Stimulated activated CD4-positive, alpha-beta T cell treated with anti-CD3 and anti-CD28 coated beads, Interleukin-2, amount 100 ng/mL, for 48 hours (primary cell): ENCODE results near the gene ZNF32.
A peak's percentile ranks its signal among the peaks of the same experiment; 100 is the strongest.

ENCODE experiments used
- DNase-seq, 2 donors: peaks; one replicate each; pipeline ENCODE4 v3.0.0-alpha.2; 2020

Gene ZNF32, protein sequence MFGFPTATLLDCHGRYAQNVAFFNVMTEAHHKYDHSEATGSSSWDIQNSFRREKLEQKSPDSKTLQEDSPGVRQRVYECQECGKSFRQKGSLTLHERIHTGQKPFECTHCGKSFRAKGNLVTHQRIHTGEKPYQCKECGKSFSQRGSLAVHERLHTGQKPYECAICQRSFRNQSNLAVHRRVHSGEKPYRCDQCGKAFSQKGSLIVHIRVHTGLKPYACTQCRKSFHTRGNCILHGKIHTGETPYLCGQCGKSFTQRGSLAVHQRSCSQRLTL

DNA sequence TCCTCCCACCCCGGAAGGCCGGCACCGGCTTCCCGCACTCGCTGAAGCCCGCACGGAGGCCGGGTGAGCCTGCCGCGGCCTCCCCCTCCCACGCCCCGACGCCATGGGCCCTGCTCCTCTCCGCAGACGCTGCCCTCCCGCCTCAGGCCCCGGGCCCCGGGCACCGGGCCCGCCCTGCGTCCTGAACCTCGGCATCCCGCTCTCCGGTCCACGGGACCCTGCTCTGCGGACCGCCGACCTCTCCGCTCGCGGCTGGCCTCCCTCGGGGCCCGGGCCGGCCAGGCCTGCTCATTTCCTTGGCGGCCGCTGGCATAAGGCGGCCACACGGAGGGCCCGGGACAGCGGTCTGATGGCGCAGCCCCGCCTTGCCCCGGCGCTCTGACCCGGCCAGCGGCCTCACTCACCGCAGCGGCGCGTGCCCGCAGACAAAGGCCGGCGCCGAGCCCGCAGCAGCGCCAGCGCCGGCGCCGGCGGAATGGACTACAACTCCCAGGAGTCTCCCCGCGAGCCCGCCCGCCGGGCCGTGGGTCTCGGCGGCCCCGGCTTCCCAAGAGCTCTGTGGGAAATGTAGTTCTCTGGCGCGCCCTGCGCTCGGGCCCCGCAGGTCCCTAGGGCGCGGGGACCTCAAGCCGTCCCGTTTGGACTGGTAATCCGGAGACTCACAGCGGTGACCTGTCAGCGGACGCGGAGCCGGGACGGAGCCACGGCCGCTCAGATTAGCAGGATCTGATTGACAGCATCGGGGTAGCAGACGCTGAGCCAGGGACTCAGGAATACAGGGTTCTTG, at the start of gene ZNF32:
ZNF32 (minus strand) TSS at position 484 of the 787 bp plus-strand sequence. CDS start 2,748 bp downstream, outside the sequence.
- DNase-seq, result peak; percentile 65 to 76

DNA sequence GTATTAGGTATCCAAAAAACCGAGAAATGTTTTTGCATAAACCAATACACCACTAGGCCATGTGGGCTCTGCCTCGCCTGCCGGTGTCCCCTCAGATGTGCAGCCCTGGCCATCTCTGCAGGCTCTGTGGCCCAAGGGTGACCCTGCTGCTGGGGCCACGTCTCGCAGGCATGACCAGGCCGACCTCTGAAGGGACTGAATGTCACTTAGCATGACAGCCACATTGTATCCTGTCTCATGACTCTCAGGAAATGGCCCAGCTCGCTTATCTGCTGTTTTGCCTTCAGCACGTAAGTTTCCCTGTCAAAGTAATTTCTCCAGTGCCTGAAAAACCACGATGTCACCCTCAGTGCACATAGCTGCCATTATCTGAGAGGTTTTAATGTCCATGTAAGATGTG, 49.5 kb upstream of the ZNF32 start:
- DNase-seq, result no peak

DNA sequence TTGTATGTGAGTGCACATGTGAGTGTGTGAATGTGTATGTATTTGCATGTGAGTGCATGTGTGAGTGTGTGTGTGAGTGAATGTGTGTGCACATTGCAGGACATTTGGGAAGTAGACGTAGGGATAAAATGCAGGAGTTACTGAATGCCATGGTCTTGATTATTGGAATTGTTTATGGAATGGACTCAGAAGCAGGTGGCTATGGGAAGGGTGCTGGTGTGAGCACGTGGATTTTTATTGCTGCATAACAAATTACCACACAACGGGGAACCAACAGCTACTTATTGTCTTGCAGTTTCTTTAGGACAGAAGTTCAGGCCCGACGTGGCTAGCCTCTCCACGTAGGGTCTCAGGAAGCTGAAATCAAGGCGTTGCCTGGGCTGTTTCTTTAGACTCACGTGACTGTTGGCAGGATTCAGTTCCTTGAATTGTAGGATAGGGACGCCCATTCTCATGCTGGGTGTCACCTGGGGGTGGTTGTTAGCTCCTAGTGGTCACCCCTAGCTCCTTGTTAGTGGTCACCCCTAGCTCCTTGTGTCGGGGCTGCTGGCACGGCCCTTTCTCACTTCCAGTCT, 48.3 kb upstream of the ZNF32 start:
- no peak for DNase-seq

DNA sequence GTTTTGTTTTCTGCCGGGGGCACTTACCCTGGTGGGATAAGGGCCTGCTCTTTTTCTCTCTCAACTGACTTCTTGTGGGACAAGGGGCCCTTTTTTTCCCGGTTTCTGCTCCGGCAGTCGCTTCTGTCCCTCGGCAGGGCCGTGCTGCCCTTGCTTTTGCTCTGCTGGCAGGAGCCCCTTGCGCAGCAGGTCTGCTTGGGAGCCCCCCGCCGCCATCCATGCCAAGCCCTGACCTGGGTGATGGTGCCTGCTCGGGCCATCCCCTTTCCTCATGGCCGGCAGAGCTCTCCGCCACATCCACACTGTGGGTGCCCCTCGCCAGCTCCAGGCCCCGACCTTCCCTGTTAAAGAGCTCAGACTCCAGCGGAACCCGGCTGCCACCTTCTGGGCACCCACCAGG, 47.0 kb upstream of the ZNF32 start:
- no peak for DNase-seq

DNA sequence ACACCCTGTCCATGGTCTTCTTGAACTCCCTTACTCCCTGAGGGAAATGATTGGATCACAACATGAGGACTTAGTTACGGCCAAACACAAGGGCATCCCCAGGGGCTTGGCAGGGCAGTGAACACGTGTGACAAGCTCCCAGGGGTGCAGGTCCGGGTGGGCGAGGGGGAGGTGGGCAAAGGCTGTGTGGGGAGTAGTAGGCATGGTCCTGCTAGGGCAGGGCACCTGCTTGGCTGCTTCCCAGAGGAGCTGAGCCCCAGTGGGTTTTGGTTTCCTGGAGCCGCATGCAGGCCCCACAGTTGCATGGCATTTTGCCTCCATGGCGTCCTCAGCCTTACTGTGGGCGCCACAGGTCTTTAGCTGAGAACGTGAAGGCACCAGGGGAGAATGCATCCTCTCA, 46.6 kb upstream of the ZNF32 start:
- DNase-seq, result no peak

DNA sequence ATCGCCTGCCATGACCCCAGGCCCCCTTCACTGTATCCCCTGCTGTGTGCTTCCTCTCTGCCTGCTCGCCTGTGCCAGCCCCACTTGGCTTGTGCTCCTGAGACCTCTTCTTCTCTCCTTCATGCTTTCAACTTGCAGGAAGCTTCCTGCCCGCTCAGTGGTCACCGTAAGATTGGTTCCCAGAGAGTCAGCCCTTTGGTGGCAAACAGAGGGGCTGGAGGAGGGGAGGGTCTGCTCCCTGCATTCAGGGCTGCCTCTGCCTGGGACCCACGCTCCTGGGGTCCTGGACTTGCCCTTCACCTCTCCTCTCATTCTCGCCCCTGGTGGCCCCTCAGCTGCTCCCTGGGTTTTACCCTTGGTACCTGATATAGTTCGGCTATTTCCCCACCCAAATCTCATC, 45.8 kb upstream of the ZNF32 start:
- DNase-seq, result no peak

DNA sequence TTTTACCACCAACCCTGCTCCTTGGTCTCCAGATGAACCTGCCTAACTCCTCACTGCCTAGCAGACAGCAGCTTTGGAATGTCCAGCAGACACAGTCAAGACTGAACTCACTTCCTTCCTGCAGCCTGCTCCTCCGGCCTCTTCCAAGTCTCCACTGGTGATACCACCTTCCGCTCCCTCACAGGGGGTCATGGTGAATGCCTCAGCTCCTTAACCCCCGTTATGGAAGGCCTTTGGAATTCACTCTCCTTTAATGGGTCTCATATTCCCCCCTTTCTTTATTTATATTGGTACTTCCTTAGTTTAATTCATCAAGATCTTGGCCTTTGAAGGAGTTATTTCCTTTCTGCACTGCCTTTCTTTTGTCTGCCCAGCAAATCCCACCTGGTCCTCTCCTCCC, 44.9 kb upstream of the ZNF32 start:
- DNase-seq, result no peak

DNA sequence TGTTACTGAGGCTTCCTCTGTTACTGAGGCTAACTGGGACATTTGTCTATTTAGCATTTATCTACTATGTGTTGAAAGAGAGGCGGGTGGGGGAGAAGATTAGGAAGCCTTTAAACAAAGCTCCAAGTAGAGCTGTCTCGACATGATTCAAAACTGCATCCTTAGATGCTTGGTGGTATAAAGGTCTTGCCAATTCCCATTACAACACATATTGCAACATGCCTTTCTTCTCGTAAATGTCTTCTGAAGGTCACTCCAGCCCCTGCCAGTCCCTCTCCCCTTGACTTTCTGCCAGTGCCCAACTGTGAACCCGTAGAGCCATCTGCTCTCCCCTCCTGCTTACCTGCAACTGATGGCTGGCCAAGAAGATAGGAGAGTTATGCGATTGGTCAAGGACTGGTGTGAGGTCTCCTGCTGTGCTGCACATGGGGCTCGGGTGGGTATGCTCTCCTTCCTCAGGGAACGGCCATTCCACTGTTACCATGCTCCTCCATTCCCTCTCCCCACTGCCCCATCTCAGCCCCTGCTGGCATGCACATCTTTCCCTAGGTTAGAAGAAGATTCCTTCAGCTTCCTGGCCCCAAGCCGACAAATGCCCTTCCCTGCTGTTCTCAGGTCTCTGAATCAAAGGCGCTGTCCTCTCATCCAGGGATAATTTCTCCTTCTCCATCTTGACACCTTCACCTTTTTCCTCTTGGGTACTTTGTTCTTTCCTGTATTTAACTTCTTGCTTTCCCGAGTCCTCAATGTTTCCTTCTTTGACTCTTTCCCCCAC, 43.6 kb upstream of the ZNF32 start:
- DNase-seq, result no peak

DNA sequence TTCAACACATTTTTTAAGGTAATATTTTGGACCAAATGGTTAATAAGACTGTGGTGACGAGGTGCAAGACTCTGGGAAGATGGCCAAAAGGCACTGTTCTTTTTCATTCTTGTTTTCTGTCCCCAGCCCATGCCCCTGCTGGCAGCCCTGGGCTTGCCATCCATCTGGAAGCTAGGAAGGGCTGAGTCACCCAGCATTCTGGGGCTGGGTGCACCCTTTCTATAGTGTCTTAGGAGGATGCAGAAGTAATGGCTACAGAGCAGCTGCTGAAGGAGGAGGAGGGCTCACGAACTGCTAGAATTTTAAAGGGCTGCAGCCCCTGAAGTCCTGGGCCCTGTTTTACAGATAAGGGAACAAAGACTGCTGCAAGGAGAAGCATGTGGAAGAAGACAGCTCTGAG, 42.8 kb upstream of the ZNF32 start:
- DNase-seq, result no peak

DNA sequence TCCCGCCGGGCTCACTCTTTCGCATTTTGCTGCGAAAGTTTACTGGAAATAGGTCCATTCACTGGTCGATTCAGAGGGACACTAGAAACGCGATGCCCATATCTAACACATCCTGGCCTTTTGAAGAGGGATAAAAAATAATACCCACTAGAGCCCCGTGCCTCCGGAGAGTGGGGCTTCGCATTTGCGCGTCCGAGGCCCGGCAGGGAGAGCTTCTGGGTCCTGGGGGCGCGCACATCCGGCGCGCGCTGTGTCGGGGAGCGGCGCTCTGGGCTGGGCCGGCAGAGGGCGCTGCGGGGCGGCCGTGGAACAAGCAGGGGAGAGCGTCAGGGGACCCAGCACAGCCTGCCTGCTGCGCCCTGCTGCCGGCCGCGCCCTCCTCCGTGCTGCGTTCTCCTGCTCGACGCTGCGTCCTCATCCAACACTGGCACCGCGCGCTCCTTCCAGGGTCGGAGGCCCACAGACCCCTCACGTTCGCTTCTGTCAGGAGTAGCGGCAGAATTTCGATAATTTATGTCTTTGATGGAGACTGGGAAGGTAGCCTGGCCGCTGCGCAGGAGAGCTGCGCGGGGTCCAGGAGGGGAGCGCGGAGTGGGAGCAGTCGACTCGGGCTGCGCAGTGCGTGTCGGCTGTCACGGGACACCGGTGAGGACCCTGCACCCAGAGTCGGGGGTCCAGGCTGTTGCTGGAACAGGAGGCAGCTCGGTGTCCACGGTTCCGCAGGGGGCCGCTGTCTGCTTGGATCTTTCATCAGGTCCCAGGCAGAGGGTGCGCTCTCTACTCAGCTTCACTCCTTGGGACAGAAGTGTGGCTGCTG, 41.5 kb upstream of the ZNF32 start:
- peak; percentile 84 for DNase-seq

DNA sequence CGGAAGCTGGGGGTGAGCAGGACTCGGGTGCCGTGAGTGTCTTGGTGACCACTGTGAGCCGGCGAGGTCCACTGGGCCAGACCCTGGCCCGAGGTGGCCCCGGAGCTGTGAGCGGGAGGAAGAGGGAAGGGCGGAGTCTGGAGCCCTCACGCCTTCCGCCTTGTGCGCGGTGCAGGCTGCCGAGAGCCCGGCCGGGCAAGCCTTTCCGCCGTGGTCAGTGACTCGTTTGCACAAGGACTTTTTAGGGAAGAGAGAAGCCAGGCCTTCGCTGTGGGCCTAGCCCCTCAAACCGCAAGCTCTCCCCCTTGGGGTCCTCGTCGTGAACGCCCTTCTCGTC, 40.9 kb upstream of the ZNF32 start:
- peak; percentile 25 to 30 for DNase-seq

DNA sequence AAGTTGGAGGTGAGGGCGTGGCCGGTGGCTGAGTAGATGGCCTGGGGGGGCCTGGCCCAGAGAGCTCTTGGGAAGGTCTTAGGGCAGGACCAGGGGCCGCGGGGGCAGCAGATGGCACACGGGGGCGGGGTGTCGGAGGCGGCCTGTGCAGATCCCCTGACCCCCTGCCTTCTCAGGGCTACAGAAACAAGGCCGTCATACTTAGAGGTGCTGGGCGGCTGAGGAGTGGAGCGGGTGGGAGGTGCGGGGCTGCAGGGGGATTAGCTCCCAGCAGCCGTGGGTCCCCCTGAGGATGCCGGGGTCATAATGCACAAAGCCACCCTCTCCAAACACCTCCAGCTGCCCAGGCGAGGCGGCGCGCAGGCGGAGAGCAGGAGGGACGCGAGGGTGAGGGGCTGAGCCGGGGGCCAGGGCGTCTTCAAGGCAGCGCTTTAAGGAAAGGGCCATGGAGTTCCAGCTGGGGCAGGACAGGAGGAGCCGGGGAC, 40.4 kb upstream of the ZNF32 start:
- DNase-seq, result no peak

DNA sequence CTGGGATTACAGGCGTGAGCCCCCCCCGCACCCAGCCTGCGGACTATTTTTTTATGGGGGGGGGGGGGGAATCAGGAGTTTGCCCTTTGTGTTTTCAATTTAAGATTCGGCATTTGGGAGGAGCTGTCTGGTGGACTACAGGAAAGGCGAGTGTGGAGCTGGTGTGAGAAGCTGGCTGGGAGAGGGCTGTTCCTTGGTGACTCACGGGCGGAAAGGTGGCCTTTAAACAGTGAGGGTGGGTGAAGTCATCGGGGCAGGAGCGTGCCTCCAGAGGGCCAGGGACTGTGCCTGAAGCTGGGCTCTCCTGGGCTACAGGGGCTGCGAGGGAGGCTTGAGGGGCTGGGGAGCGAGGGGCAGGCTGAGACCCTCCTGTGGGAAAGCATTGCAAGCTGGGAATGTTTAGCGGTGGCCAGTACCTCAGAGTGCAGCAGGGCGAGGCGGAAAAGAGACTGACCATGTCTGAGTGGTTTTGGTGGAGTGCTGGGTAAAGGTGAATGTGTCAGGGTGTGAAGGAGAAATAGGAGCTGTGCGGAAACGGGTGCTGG, 39.7 kb upstream of the ZNF32 start:
- no peak for DNase-seq

DNA sequence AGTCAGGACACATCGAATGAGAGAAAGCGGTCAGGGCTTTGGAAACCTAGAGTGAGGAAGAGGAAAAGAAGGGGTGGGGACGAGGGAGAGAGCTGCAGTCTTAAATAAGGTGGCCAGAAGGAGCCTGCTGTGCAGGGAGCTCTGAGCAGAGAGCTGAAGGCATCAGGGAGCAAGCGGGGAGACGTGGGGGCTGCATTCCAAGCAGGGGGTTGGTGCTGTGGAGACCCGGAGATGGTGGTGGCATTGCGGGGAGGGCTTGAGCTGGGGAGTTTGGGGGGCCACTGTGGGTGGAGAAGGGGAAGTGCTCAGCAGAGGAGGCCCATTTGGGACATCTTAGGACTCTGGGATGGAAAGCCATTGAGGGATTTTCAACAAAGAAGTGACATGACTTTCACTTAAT, 38.7 kb upstream of the ZNF32 start:
- no peak for DNase-seq

DNA sequence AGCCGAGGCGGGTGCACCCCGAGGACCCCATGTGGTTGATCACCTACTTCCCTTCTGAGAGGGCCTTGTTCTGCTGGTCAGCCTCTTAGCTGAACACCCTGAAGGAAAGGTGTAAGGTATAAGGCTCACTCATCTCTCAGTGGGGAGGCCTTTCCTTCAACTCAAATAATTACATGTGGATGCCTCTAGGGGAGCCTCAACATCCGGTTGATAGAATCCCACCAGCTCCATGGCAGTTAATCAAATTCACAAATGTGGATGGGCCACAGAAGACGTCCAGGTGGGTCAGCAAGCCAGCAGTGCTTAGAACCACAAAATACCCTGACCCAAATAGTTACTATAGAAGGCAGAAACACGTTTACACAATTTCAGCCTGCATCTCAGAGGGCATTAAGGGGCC, 37.7 kb upstream of the ZNF32 start:
- no peak for DNase-seq

DNA sequence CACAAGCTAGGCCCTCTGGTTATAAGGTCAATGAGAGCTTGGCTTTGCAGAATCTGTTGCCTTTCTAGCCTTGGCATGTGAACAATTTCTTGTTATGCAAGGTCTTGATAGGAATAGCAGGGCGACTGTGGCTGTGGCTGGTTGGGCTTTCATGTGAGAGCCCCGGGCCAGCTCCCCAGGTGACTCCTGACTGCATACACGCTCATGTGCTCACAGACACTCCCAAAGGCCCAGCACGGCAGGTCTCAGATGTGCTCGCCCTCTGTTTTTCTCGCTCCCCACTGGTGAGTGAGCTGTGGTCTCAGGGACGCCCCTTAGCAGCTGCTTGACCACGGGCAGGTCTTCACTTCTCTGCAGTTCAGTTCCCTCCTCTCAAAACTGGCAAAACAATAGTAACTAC, 37.1 kb upstream of the ZNF32 start:
- no peak for DNase-seq

DNA sequence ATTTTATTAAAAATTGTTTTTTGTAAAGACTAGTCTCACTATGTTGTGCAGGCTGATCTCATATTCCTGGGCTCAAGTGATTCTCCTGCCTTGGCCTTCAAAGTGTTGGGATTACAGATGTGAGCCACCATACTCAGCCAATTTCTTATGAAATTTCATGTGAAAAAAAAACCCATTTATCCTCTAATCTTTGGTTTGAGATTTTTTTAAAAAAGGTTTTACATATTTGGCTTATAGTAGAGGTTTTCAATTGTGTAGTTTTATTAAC, 35.5 kb upstream of the ZNF32 start:
- no peak for DNase-seq

DNA sequence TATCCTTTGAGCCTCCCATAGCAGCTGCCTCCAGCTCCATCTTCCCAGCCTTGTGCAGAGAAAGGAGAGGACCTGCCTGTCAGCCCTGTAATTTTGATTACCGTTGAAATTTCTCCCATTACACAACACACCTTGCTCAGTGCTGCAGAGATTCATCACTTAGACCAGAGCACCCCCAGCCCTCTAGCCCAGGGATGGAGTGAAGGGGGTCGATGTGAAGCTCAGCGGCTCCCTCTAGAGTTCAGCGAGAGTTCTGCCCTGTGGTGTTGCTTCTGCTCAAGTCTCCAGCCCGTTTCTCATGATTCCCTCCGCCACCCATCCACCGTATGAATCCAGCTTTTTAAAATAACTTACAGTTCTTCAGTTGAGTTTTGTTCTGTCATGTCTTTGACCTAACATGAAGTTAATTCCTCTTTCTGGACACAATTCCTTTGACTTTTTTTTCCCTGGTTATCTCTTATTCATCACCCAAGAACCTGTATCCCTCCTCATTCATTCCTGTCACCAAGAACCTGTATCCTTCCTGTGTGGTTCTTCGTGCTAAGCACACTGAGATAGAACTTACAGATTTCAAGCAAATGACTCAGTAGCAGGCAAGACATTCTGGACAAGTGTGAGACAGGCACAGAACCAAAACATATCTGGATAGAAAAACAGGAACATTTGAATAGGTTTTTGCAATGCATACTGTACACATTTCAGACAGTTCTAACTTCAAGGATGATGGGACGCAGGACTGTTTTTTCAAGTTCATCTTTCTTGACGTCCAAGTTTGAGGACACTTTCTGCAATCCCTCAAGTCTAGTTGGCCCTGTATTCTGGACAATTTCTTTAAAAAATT, 35.0 kb upstream of the ZNF32 start:
- peak; percentile 18 to 30 for DNase-seq

DNA sequence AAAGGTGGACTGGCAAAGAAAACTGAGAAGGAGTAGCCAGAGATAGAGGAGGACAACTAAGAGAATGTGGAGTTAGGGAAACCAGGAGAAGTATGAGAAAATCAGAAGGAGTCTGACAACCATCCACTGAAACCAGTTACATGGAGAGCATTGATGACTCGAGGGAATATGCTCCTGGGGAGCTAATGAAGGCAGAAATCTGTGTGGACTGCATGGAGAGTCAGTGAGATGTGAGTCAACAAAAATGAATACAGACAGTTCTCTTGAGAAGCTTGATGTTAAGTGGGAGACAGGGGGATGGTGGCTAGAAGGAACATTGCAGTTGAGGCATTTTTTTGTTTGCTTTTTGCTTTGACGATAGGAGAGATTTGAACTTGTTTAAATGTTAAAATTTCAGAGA, 34.3 kb upstream of the ZNF32 start:
- no peak for DNase-seq

DNA sequence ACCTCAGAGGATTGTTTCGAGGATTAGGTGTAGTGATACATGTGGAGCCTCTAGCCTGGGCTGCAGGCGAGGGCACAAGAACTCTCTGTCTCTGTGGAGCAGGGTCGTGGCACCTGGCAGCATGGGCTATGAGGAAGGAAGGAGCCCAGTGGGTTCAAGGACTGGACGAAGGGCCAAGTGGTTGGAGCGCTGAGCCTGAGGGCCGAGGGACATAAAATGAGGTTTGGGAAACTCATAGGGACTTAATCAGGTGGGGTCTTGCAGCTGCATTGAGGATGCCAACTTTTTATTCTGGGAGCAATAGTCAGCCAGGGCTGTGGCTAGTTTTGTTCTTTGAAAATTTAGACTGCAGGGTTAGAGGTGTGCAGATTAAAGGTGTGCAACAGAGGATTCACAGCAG, 33.0 kb upstream of the ZNF32 start:
- no peak for DNase-seq

DNA sequence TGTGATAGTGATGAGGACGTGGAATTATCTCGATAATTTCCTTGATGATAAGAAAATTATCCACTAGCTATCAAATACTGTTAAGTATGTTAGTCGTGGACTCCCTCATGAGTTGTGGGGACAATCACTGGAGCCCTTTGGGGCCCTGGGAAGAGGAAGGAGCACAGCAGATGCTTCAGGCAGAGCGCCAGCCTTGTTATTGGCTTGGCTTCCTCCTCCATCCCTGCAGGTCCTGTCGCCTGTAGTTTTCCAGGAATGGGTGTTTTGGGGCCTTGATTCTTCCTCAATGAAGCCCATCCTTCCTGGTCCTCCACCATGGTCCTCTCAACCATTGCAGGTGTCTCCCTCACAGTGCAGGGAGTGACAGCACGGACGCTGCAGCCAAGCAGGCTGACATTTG, 32.5 kb upstream of the ZNF32 start:
- DNase-seq, result no peak

DNA sequence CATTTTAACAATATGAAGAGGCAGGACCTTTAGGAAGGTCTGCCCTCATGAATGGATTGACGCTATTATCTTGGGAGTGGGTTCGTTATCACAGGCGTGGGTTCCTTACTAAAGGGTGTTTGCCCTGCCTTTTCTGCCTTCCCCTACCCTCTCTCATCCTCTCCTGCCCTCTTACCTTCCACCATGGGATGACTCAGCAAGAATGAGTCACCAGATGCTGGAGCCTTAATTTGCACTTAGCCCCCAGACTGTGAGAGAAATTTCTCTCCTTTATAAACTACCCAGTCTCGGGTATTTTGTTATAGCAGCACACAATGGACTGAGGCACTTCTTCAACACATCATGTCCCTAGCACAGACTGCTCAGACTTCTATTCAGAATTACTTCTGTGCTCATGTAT, 31.4 kb upstream of the ZNF32 start:
- DNase-seq, result no peak
